GM18907 (cell line): ENCODE measurements around the gene NOS1AP.

Experiments used
- ATAC-seq: cut with Tn5 transposase; IDR thresholded peaks from one replicate; pipeline ENCODE4 v1.9.1; 2021; ENCODE audit warnings: mild to moderate bottlenecking, moderate library complexity; ENCODE audit not compliant: unreplicated experiment

The NOS1AP gene

GRCh38 chr1:162357681-162358266 lies 288.3 kb downstream of the NOS1AP start:
- ATAC-seq: no peak

- no peak for ATAC-seq
Observed at GRCh38 chr1:162358928-162359327, 289.4 kb downstream of the NOS1AP start.

GRCh38 chr1:162359523-162360236 lies 290.2 kb downstream of the NOS1AP start:
- no peak for ATAC-seq

DNA sequence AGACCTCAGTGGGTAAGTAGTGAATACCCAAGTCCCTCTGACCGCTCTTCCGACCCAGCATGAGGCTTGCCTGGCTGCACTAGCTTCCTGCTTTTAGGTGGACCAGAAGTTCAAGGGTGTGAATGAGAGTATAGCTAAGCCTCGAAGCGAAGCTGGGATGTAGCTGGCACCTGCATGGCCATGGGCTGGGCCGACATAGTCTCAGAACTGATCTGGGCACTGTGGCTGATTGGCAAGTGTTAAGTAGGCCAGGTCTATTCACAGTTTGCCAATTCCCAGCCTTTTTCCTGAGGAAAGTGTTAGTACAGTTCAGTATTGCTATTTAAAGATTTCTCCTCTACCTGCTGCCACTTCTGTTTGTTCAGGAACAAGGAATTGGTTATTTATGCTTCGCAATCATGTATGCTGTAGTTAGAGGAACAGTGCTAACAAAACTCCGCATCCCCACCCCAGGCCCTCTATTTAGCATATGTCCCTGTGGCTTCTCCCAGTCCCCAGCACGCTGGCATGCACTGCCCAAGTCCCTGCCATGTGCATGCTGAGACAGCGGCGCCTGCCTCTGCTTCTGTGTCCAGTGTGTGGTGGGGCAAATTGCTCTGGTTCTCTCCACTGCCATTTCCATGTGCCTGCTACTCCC lies 290.9 kb downstream of the NOS1AP start:
- ATAC-seq: no peak

- no peak for ATAC-seq
Observed at GRCh38 chr1:162360874-162361260, 291.4 kb downstream of the NOS1AP start.

DNA sequence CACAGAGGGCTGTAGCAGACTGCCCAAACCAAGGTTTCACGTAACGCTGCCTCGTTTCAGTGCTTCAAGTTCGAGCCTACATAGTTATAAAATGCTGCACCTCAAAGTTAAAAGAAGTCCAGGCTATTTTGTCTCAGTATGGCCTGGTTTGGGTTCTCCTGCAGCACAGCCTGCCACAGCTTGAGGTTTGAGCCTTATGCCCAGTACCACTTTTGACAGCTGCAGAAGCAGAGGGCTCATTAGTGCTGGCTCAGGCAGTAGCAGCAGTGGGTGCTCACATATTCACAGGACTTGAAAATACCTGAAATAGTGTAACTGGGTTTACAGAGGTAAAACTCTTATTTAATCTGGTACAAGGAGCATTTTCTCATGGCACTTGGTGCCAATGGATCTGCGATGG lies 291.9 kb downstream of the NOS1AP start:
- ATAC-seq: peak; percentile 71

- ATAC-seq: no peak
Observed at GRCh38 chr1:162363823-162364222, 294.3 kb downstream of the NOS1AP start.

- ATAC-seq: no peak
Observed at GRCh38 chr1:162364498-162364897, 295.0 kb downstream of the NOS1AP start.

GRCh38 chr1:162365284-162366020 lies 296.0 kb downstream of the NOS1AP start:
- ATAC-seq: no peak

DNA sequence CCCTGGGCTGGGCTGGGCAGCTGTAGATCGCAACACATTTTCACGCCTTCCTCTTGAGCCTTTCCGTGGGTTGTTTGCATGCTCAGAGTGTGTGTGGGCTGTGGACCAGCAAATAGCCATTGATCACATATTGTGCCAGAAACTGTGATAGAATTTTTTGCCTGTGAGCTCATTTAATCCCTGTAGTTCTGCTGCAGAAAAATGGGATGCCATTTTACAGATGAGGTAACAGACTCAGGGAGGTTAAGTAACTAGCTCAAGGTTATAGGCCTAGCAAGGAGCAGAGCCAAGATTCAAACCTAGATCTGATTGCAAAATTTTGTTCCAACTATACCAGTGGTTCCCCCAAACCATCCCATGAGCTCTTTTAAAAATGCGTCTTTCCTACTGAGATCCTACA lies 296.7 kb downstream of the NOS1AP start:
- no peak for ATAC-seq

DNA sequence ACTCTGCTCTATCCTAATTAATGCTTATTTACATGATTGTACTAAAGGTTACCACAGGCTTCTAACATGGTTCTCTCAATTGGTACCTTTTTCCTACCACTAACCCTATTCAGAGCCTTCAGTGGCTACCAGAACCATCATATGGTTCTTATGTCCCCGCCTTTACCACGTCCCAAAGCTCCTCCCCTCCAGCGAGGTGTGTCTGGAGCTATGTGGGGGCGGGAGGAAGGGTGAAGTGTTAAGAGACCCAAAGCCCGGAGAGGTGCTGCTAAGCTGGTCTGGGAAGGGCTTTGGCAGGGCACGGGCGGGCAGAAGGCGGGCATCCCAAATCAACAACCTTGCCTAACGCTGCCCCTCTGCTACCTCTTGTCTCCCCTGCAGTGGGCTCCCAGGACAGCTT lies 297.2 kb downstream of the NOS1AP start:
- no peak for ATAC-seq

DNA sequence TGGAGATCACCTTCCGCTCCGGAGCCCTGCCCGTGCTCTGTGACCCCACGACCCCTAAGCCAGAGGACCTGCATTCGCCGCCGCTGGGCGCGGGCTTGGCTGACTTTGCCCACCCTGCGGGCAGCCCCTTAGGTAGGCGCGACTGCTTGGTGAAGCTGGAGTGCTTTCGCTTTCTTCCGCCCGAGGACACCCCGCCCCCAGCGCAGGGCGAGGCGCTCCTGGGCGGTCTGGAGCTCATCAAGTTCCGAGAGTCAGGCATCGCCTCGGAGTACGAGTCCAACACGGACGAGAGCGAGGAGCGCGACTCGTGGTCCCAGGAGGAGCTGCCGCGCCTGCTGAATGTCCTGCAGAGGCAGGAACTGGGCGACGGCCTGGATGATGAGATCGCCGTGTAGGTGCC lies 297.6 kb downstream of the NOS1AP start:
- ATAC-seq: no peak

DNA sequence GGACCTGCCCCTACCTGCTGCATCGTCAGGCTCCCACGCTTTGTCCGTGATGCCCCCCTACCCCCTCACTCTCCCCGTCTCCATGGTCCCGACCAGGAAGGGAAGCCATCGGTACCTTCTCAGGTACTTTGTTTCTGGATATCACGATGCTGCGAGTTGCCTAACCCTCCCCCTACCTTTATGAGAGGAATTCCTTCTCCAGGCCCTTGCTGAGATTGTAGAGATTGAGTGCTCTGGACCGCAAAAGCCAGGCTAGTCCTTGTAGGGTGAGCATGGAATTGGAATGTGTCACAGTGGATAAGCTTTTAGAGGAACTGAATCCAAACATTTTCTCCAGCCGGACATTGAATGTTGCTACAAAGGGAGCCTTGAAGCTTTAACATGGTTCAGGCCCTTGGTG lies 298.3 kb downstream of the NOS1AP start:
- no peak for ATAC-seq

GRCh38 chr1:162368451-162368850 lies 299.0 kb downstream of the NOS1AP start:
- ATAC-seq: no peak

DNA sequence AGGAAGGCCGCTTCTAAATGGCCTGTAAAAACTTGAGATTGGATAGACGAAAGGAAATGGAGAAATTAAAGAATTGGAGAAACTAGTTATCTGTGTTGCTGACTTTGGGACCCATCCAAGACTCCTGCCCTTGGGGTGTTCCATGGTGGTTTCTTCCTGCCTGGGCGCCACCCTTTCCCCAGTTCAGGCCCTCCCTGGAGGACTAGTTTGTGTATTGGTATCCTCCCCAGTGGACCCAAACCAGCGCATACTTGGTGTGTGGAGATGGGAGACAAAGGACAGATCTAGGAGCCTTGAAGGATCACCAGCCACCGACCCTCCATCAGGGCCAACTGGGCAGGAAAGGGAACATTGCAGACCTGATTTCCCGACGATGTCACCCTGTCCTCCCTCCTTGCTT lies 300.1 kb downstream of the NOS1AP start:
- no peak for ATAC-seq

DNA sequence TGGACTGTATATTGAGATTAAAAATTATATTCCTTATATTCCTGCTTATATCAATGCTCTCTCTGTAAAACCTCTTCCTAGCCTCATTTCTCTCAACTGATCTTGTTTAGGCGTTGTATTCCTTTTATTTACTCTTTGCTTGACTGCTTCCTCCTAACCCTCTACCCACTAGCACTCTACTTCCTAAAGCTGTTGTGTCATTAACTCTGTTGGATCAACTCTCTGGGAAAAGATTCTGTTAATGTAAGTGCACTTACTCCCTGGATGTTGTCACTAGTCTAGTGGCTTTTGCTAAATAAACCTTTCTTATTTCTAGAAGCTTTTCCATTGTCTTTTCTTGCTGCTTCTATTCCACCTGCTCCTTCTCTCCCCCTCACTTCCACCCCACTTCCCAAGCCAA lies 300.7 kb downstream of the NOS1AP start:
- ATAC-seq: no peak

- ATAC-seq: no peak
Observed at GRCh38 chr1:162370721-162371120, 301.2 kb downstream of the NOS1AP start.

- no peak for ATAC-seq
Observed at GRCh38 chr1:162371611-162372010, 302.1 kb downstream of the NOS1AP start.

DNA sequence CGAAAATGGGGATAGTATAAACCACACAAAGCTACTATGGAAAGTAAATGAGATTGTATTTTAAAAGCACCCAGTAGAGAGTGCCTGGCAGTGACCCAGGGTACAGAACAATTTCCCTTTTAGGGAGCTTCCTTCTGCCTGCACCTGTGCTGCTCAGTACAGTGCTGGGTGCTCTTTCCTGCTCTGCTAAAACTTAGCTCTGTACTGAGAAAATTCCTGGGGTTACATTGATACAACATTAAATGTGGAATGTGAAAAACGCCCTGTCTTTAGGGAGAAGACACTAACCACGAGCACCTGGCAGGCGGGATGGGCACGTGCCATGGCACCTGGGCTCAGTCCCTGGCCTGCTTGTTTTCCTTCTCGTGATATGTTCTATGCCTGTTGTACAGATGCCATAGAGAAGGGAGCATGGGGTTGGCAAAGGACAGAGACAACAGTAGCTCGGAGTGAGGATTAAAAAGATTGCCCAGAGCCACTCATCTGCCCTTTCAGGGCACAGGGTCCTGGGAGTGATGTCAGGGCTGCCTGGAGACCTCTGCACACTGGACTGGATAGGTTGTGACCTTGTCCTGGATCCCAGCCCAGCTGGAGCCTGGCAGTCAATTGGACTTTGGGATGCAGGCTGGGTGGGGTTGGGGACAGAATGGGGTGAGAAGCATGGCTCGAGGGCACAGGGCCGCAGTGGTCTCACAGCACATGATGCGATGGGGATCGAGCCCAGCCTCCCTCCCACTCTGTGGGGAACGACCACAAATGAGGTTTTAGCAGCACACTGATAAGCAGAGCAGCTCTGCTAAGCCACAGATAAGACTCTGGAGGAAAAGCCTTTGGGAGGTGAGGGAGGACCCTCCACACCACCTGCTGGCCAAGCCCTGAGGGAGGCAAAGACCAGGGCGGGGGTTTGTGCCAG lies 302.9 kb downstream of the NOS1AP start:
- ATAC-seq: no peak

GRCh38 chr1:162373072-162373427 lies 303.6 kb downstream of the NOS1AP start:
- ATAC-seq: no peak
